NCI-H69 (cell line): ENCODE results near the gene GPX2.

Experiments used
- DNase-seq: peaks from one replicate; lab custom pipeline; 2025; lab: John Stamatoyannopoulos, UW

Gene GPX2

DNA sequence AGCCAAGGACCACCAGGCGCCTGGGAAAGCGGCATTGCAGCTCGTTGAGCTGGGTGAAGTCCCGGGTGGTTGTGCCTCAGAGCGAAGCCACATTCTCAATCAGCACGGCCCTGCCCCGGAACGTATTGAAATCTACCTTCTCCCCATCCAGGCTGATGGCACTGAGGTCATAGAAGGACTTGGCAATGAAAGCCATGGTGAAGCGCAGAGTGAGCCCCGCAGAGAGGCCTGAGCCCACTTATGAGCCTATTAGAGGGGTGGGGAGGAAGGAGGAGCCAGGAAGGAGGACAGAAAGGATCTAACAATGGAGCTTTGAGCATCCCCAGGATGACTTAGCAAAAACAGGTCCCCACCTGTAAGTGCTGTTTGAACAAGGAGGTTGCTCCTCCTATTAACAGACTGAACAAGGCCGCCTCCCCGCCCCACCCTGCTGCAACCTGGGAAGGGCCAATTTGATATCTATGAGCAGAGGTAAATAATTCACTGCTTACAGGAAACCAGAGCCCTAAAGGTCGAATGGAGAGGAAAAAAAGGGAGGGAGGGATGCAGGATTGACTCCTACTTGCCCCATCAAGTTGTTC lies at the start of gene GPX2:
TSS of gene GPX2 (minus strand) at position 215 of the 581 bp plus-strand sequence. CDS start at position 196, 19 bp downstream.
- DNase-seq = peak; percentile 98

- DNase-seq = no peak
These were observed 48.4 kb upstream of the GPX2 start for GRCh38 chr14:64990939-64991338.

DNA sequence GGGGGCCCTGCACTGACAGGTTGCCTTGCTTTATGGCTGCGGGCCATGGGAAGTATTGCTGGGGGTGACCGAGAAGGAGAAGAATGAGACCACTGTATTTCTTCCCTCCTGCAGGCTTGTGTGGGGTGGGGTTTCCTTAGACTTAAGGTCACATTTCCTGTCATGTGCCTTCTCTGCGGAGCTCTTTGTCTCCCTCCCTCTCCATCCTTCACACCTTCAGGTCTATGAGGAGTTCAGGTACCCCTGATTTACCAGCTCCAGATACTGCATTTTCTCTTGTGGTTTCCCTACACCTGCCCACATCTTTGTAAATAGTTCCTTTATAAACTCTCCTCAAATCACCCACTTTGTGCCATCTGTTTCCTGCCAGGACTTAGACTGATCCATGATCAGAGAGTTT lies 47.8 kb upstream of the GPX2 start:
- DNase-seq = peak; percentile 22

GRCh38 chr14:64987438-64987767 lies 44.9 kb upstream of the GPX2 start:
- no peak for DNase-seq

- DNase-seq = peak; percentile 99
These were observed 44.3 kb upstream of the GPX2 start, which contains the start of gene FNTB for GRCh38 chr14:64986648-64987437. TSS of gene FNTB (plus strand) at chr14:64986895. CDS start at chr14:64986954, 59 bp downstream.

DNA sequence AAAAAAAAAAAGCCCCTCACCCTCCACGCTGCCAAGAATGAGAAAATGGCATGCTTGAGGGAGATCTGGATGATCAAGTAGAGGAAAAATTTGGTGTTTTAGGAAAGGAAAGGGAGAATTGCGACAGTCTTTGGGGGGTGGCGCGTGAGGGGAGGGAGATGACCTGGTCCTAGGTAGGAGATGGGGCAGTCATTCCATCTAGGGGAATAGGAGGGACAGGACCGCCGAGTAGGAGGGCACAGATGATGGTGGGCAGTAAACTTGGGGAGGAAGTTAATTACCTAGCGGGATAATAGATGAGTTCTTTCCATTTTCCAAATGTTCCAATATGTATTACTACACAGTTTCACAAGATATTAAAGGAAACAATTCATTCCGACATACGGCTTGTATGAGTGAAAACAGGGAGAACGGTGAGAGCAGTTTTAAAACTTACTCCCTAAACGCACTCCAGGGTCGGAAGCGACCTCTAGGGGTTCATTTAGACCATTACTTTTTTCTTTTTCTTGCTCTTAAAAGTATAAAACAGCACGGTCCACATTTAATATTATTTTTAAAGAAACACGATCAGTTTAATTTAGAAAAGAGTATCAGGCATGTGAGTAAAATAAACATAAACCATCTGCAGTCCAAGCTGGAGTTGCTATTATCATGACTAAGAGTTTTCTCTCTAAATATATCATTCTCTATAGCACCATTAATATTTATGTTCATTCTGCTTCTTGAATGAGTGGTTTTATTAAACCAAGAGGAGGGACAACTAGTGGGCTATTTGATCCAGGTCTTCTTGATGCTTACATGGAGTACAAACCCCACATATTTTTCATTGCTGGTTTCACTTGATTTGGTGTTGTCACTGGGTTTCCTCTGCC lies 41.1 kb upstream of the GPX2 start:
- peak; percentile 74 for DNase-seq

DNA sequence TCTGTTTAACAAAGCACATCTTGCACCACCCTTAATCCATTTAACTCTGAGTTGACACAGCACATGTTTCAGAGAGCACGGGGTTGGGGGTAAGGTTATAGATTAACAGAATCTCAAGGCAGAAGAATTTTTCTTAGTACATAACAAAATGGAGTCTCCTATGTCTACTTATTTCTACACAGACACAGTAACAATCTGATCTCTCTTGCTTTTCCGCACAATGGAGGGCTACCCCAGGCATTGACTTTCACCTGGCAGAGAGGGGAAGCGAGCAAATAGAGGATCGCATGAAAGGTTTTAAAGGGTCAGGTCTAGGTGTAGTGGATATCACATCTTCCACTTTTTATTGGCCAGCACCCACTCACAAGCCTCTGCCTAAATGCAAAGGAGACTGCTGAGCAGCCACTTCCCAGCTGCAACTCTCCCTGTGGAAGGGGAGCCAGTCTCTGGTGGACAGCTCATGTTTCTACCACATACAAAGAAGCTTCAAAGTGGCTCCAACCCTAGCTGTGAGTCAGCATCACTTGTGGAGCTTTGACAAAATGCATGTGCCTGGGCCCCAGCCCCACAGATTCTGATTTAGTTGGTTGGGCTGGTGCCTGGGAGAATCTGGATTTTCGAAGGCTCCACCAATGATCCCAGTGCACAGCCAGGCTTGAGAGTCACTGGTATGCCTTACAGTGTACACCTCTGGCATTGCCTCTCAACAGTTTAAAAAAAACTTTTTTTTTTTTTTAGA lies 37.0 kb upstream of the GPX2 start:
- peak; percentile 19 for DNase-seq

DNA sequence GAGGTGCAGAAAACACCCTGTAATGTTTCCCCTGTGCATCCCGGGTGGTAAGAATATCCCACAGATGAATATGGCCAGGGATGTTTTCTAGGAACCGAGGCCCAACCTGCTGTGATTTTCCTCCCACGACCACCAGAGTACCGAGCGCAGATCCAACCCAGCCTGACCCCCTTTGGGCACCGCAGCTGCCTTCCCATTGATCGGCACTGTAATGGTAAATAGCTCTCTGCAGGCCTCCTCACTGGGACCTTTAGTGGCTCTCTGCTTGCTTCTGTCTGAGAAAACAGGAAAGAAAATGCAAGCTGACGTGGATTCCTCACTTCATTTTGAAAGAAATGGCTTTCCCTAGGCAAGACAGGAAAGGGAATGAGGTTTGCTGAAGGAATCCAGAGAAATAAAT lies 32.0 kb upstream of the GPX2 start:
- no peak for DNase-seq

DNA sequence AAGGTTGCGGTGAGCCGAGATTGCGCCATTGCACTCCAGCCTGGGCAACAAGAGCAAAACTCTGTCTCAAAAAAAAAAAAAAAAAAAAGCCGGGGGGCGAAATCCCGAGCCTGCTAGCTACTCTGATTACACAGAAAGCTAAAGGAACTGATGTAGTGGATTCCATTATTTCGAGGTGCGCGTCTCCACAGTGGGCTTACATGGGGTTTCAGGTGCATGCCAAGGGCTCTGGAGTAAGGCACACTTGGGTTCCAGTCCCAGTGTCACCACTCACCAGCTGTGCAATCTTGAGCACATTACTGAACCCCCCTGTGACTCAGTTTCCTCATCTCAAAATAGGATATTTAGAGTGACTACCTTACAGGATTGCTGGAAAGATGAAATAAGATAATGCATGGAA lies 31.3 kb upstream of the GPX2 start:
- DNase-seq = no peak

DNA sequence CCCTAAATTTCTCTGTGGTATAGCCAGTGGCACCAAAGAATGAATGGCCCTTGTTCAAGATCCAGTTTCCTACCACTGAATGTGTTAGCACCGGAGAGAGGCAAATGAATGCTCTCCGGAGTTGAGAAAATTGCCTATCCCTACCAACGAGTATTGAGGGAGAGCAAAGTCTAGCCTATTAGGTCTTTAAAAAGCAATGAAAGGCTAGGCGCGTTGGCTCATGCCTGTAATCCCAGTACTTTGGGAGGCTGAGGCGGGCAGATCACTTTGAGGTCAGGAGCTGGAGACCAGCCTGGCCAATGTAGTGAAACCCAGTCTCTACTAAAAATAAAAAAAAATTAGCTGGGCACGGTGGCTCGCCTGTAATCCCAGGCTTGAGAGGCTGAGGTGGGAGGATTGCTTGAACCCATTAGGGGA lies 30.5 kb upstream of the GPX2 start:
- no peak for DNase-seq

- peak; percentile 80 for DNase-seq
These were observed 29.6 kb upstream of the GPX2 start, which contains the start of gene RAB15 for GRCh38 chr14:64971943-64972791. TSS of gene RAB15 (minus strand) at chr14:64972336. CDS start at chr14:64972076, 260 bp downstream.

DNA sequence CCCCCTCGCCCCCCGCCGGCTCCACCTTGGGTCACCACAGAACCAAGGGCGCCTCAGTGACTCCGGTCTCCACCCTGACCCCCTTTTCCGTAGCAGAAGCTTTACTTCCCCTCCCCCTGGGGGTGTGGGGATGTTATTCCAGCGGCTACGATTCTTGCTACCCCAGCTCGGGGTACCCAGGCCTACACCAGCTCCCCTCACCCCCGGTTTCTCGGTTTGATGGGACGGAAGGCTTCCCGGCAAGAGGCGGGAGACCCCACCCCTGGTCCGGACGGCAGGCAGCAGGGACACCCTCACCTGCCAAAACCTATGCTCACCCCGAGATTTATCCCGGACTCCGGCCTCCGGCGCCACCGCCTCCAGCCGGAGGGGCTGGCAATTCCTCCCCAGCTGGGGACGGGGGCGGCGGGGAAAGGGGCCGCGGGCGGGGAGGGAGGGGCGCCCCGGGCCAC lies 29.0 kb upstream of the GPX2 start:
- DNase-seq = peak; percentile 58

GRCh38 chr14:64970776-64971477 lies 28.4 kb upstream of the GPX2 start:
- peak; percentile 58 for DNase-seq

- peak; percentile 26 for DNase-seq
These were observed 27.5 kb upstream of the GPX2 start for GRCh38 chr14:64970041-64970440.

DNA sequence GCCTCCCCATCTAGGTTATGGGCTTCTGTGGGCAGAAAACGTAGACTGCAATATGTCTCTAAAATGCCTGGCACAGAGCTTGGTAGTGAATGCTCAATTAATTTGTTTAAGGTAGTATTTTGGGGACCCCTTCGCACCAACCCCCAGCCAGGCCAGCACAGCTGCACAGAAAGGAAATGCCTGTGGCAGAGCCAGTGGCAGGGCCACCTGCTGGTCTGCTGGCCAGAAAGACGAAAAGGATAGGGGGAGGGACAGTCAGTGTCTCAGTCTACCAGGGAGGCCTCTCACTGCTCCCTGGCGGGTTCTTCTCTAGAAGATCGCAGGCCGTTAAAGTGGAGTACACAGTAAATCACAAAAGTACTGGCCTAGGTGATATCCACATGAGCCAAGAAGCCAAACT lies 26.1 kb upstream of the GPX2 start:
- DNase-seq = peak; percentile 38

DNA sequence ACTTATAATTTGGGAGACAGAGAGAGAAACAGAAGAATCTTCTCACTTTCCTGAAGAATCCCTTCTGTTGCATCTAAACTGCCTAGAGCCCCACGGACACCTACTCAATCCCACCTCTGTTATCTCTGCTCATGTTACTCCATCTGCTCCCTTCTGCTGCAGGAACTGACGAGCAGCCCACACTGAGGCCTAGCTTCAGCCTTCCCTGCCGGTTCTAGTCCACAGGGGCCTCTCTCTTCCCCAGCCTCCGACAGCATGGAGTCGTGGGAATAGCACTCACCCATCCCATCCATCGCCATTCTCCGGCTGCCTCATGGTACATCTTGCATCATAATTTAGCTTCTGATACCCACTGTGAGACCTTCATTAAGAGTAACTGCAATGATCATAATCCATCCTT lies 25.6 kb upstream of the GPX2 start:
- DNase-seq = no peak

DNA sequence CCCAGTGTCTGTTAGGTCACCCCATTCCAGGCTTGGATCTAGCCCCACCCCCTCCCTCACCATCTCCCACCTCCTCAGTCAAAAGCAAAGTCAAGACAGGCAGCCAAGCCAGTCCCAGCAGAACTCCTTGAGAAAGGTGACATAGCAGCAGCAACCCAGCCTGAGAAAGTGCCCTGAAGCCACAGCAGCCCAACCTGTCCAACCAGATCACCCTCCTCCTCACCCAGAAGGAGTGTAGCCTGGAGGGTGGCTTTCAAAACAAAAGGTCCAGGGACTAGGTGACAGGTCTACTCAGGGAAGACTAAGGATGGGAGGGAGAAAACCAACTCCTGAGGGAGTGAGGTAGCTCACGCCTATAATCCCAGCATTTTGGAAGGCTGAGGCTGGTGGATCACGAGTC lies 24.4 kb upstream of the GPX2 start:
- DNase-seq = no peak

DNA sequence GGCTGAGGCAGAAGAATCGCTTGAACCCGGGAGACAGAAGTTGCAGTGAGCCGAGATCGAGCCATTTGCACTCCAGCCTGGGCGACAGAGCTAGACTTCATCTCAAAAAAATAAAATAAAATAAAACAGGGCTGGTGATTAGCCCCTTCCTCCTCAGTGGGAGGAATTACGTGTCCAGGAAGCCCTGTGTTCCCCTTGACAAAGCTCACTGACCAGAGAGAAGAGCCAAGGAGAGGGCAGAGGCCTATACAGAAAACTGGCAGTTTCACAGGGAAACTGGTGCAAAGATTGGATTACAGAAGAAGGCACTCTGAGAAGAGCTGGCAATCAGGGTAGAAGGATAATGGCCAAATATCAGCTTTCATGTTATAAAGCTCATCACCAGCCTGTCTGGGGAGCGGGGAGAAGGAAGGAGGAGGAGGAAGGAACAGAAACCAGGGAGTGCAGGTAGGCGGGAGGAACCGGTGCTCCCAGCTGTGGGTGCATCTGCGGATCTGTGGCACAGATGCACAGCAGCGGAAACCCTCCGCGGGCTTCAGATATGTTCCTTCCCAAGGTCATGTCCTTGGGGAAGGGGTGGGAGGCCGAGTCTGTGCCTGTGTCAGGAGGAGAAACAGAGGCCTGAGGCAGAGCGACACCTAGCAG lies 22.9 kb upstream of the GPX2 start:
- no peak for DNase-seq

DNA sequence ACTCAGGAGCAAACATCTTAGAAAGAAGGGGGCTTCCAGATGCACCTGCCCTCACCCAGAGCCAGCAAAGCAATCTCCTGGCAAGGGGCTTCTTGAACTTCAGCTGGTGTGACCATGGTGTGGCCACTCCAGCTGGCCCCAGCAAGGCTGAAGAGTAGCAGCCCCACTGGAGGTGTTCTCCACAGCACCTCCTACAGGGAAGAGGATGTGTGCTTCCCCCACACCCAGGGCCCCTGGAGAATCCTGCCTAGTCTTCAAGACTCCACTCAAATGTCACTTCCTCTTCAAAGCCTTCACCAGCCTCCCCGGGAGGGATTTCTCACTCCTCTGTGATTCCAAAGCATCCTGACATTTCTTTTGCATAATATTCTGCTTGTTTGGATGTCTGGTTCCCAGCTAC lies 21.1 kb upstream of the GPX2 start:
- peak; percentile 28 for DNase-seq
